ENCODE results near the gene CFAP65. TPM values are rescaled to one million over a fixed set of nuclear protein-coding genes. Genes with fewer than 3 reads are reported as not detected.

The CFAP65 gene
- polyA plus RNA-seq, 1 donor, result 0.28 TPM

Other genes with a start within 250 kb of the CFAP65 start
- gene PRKAG3, start 209.7 kb downstream of the CFAP65 start, polyA plus RNA-seq (ENCODE audit: insufficient read length), result 0.15 TPM
- 0.12 TPM for gene WNT6, start 181.7 kb downstream of the CFAP65 start, polyA plus RNA-seq (ENCODE audit: insufficient read length)
- gene WNT10A, start 160.7 kb downstream of the CFAP65 start, polyA plus RNA-seq (ENCODE audit: insufficient read length), result 0.45 TPM
- gene CDK5R2, start 81.8 kb downstream of the CFAP65 start, polyA plus RNA-seq (ENCODE audit: insufficient read length), result not detected
- not detected for gene FEV, start 56.3 kb downstream of the CFAP65 start, polyA plus RNA-seq (ENCODE audit: insufficient read length)
- not detected for gene CRYBA2, start 48.1 kb downstream of the CFAP65 start, polyA plus RNA-seq (ENCODE audit: insufficient read length)
- gene IHH, start 19.4 kb upstream of the CFAP65 start, polyA plus RNA-seq (ENCODE audit: insufficient read length), result 1.7 TPM
- 22.2 TPM for gene NHEJ1, start 119.3 kb upstream of the CFAP65 start, polyA plus RNA-seq (ENCODE audit: insufficient read length)
- gene SLC23A3, start 128.5 kb upstream of the CFAP65 start, polyA plus RNA-seq (ENCODE audit: insufficient read length), result 22.3 TPM
- gene CNPPD1, start 135.4 kb upstream of the CFAP65 start, polyA plus RNA-seq (ENCODE audit: insufficient read length), result 64.0 TPM
- 105 TPM for gene RETREG2, start 136.8 kb upstream of the CFAP65 start, polyA plus RNA-seq (ENCODE audit: insufficient read length)
- gene ZFAND2B, start 165.3 kb upstream of the CFAP65 start, polyA plus RNA-seq (ENCODE audit: insufficient read length), result 39.5 TPM
- 42.6 TPM for gene ABCB6, start 177.4 kb upstream of the CFAP65 start, polyA plus RNA-seq (ENCODE audit: insufficient read length)
- gene ATG9A, start 188.1 kb upstream of the CFAP65 start, polyA plus RNA-seq (ENCODE audit: insufficient read length), result 49.5 TPM
- gene ANKZF1, start 188.3 kb upstream of the CFAP65 start, polyA plus RNA-seq (ENCODE audit: insufficient read length), result 73.1 TPM
- gene GLB1L, start 203.9 kb upstream of the CFAP65 start, polyA plus RNA-seq (ENCODE audit: insufficient read length), result 28.7 TPM
- gene STK16, start 204.0 kb upstream of the CFAP65 start, polyA plus RNA-seq (ENCODE audit: insufficient read length), result 34.9 TPM
- 0.75 TPM for gene TUBA4B, start 211.7 kb upstream of the CFAP65 start, polyA plus RNA-seq (ENCODE audit: insufficient read length)
- gene TUBA4A, start 212.4 kb upstream of the CFAP65 start, polyA plus RNA-seq (ENCODE audit: insufficient read length), result 25.2 TPM
- 62.9 TPM for gene DNAJB2, start 237.8 kb upstream of the CFAP65 start, polyA plus RNA-seq (ENCODE audit: insufficient read length)

All from left kidney (tissue), 1 donor.